ENCODE data around the gene LILRA5.
A peak's percentile ranks its signal among the peaks of the same experiment; 100 is the strongest.

LILRA5 gene

GRCh38 chr19:54268936-54269335, 44.0 kb downstream of the LILRA5 start:
- no peaks in the 10 kb centered on the region for H3K36me3 Mint-ChIP-seq
- H3K9me3 Mint-ChIP-seq: no peaks in the 10 kb centered on the region
- no peak overlapping the region for H3K4me3 Mint-ChIP-seq
- ATAC-seq (replicated peaks): no peak
- peaks cover 11% of the 10 kb centered on the region in 2 donors for H3K4me1 Mint-ChIP-seq
- H3K27me3 Mint-ChIP-seq: peaks cover 50 to 57% of the 10 kb centered on the region in 2 donors
- no peak for DNase-seq
- no peak overlapping the region for H3K27ac Mint-ChIP-seq

- Mint-ChIP-seq H3K36me3 (no peaks in the 10 kb centered on the region), H3K4me3 (no peak overlapping the region), H3K27ac (no peak overlapping the region), H3K27me3 (peaks cover 43 to 47% of the 10 kb centered on the region in 2 donors), H3K4me1 (peaks cover 0 to 4% of the 10 kb centered on the region in 2 donors), H3K9me3 (no peaks in the 10 kb centered on the region)
- ATAC-seq (replicated peaks): peak; percentile 89 to 91
- peak; percentile 41 for DNase-seq
These were observed 46.8 kb downstream of the LILRA5 start for GRCh38 chr19:54266133-54266532.

- DNase-seq: no peak
- Mint-ChIP-seq H3K27ac (no peak overlapping the region), H3K27me3 (peaks cover 30 to 46% of the 10 kb centered on the region in 2 donors), H3K9me3 (no peaks in the 10 kb centered on the region), H3K4me1 (peaks cover 0 to 4% of the 10 kb centered on the region in 2 donors), H3K36me3 (no peaks in the 10 kb centered on the region), H3K4me3 (no peak overlapping the region)
- ATAC-seq (replicated peaks): no peak
These were observed 50.5 kb downstream of the LILRA5 start for GRCh38 chr19:54262470-54262869.

- no peak overlapping the region for H3K27ac Mint-ChIP-seq
- peaks cover 30 to 48% of the 10 kb centered on the region in 2 donors for H3K27me3 Mint-ChIP-seq
These were observed 50.9 kb downstream of the LILRA5 start for GRCh38 chr19:54262066-54262465.

GRCh38 chr19:54257116-54257480, 55.9 kb downstream of the LILRA5 start, which contains the start of gene LILRB5:
Gene LILRB5, minus strand, starts transcription at chr19:54257273. Its CDS starts 80 bp downstream, at chr19:54257193.
- Mint-ChIP-seq H3K9me3 (no peaks in the 10 kb centered on the region), H3K4me1 (no peaks in the 10 kb centered on the region), H3K36me3 (no peaks in the 10 kb centered on the region), H3K27me3 (peaks cover 39 to 69% of the 10 kb centered on the region in 2 donors), H3K4me3 (no peak within 1 kb of the TSS), H3K27ac (no peak within 1 kb of the TSS)
- ATAC-seq (replicated peaks) (no peak), DNase-seq (no peak)

More at GRCh38 chr19:54262066-54262465, 50.9 kb downstream of the LILRA5 start:
- Mint-ChIP-seq H3K9me3 (no peaks in the 10 kb centered on the region), H3K4me3 (no peak overlapping the region), H3K4me1 (peaks cover 0 to 4% of the 10 kb centered on the region in 2 donors), H3K36me3 (no peaks in the 10 kb centered on the region)
- no peak for ATAC-seq (replicated peaks)
- no peak for DNase-seq
